HG03469 (cell line): Measurements from ENCODE around the gene SPA17.

Experiments used
- ATAC-seq: cut with Tn5 transposase; IDR thresholded peaks from one replicate; pipeline ENCODE4 v1.9.1; 2021; ENCODE audit warnings: mild to moderate bottlenecking, moderate library complexity, moderate number of reproducible peaks; ENCODE audit not compliant: unreplicated experiment

The SPA17 gene

DNA sequence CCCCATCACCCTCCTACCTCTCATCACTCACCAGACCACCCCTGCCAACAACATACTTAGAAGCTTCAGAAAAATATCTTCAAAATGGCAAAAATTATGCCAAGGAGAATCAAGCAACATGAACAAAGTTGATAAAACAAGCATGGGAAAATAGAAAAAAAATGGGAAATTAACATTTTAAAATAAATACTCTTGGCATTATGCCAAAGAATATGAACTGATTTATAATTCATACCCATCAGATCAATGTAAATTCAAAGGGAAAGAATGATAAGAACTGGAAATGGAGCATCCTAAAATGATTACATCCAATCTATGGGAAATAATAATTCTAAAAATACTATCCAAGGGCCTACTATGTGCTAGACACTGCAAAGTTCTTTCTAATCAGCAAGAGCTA, 12.2 kb upstream of the SPA17 start:
- no peak for ATAC-seq

DNA sequence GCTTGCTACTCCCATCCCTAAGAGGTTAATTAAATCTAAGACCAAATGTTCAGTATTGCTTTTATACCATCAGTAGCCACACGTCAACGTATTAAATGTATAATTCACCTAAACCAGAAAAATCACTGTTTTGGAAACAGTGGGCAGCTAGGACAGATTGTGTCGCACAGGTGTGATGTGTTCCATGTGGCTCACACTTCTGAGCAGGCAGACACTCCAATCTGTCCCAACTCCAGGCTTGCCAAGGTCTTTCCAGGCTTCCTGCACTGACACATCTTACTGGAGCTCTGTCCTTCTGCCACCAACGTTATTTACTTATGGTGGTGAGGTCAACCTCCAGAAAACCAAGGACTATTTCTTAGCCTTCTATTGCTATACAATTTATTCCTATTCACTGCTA, 11.6 kb upstream of the SPA17 start:
- ATAC-seq: no peak

DNA sequence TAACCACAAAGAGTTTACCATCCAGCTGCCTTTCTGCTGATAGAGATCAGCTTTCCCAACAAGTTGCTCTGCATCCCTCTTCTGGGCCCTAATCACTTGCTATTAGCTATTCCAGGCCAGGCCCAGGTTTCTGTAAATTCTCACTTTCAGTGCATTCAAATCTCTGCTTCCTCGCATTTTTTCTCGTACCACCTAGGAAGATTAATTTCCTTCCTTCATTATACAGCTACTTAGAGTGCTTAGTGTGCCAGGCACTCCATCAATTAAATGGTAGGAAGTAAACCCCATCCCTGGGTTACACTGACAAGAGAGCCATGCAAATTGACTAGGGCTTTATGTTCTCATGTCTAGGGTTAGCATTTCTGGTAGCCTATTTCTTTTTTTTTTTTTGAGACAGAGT, 9.8 kb upstream of the SPA17 start:
- no peak for ATAC-seq

DNA sequence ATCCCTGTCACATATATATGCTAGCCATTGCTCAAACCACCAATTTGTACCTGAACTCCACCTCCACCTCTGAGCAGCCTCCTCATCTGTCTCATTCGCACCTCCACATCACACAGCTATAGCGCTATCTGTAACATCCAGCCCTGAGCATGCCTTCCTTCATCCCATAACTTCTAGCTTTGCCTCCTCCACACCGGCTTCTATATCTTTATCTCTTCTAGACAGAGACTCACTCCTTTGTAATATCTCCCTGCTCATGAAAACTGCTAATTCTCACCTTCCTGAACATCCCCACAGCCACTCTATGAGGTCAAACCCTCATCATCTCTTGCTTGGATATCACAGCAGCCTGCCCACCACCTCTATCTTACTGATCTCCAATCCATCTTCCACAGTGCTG, 6.1 kb upstream of the SPA17 start:
- no peak for ATAC-seq

DNA sequence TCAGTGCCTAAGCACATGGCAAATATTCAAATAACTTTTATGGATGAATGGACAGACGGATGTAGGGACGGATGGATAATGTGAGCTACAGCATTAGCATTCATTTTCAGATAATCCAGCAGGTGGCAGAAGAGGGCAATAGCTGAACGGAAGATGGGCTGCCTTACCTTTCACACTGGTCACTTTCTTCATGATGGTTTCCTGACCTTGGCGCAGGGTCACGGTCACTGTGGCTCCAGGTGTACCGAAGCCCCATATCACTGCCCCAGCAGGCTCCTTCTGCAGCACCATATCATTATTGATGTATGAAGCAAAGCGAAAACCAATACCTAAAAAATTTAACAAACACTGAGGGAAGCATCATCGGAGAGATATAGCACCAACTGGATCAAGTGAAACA, 4.5 kb upstream of the SPA17 start:
- no peak for ATAC-seq

DNA sequence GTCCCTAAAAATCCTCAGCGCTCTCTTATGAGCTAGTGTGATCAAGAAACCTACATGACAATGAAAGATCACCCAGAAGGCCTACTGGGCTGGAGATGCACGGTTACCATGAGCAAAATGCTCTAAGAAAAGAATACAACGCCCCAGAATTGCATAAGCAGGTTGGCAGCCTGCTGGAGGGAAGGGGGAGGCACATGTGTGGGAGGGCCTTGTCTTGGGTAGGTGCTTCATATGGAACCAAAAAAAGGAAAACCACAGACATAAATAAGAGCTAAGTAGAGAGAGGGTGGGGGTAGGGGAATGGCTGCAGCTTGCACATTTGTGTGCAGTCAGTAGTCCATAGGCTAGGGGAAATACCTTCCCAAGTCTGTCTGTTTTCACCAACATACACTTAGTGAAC, 3.0 kb upstream of the SPA17 start:
- no peak for ATAC-seq

DNA sequence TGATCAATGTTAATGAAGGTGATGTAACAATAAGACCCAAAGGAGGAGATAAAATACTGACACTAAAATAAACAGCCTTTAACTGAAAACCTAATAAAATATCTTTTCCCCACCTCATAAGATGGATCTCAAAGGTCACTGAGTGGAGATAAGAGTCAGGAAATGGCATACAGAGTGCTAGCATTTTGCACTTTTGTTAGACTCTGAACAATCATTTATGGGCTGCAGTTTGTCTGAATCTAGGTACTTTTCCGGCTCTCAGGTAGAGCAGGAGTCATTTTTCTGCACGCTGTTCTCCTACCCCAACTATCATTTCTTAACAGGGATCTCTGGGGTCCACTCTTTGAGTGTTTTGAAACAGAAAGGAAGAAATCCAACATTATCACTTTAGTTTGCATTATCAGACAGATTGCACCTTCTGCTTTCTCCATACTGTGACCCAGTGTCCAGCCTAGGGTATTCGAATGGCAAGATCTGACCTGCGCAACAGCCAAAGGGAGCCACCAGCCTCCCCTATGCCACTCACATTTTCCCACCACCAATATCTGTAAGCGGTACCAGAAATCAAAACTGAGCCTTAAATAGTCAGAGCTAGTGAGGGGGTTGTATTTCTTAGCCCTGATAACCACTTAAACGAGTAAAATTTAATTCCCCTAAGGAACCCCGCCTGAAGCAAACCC, 1.0 kb upstream of the SPA17 start:
- no peak for ATAC-seq

DNA sequence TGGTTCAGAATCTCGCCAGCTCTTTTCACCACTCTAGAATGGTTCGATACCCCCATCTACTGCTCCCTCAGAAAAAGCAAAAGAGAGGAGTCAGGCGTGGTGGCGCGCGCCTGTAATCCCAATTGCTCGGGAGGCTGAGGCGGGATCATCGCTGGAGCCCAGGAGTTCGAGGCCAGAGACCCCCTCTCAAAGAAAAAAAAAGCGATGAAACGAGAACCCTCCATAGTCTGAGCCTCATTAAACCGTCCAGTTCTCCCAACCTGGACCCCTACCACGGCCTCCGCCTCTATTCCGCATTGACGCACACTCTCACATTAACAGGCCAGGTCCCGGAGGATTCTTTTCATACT, 439 bp downstream of the SPA17 start:
- ATAC-seq: no peak

DNA sequence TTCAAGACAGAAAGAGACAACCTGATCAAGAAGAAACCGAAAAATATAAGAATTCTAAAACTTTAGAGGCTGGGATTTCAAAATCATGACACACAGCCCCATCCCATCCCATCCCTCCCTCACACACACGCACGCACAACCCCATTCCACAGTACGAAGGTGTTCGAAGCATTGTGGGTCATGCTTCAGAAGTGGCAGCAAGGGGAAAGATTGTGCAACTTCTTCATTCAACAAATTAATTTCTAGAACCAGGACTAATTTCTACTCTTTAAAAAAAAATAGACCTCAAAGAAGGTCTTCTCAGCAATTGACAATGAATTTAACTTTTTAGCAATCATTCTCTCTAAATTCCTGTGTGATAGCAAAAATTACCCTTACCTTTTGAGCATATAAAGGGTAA, 867 bp downstream of the SPA17 start:
- ATAC-seq: no peak

DNA sequence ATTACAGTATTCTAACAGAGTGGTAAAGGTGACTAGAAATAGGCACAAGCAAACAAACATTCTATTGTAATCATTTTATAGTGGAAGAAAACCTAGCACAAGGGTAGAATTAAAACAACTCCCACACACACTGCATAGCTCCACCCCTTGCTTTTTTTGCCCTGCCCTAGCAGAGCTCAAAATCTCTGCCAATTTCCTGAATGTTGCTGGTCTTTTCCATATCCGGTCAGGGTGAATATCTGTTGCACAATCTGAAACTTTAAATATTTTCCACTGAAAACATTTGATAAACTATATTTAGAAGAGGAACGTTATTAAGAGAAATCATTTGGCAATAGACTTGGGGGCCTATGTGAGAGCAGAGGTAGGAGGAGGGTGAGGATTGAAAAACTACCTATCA, 2.7 kb downstream of the SPA17 start:
- no peak for ATAC-seq

DNA sequence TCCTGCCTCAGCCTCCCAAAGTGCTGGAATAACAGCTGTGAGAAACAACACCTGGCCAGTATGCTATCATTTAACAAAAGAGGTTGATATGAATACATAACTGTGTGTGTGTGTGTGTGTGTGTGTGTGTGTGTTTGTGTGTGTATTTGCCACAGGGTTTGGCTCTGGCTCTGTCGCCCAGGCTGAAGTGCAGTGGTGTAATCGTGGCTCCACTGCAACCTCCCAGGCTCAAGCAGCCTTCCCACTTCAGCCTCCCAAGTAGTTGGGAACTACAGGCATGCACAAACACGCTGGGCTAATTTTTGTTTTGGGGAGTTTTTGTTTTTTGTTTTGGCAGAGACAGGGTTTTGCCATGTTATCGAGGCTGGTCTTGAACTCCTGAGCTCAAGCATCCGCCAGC, 4.7 kb downstream of the SPA17 start:
- no peak for ATAC-seq

DNA sequence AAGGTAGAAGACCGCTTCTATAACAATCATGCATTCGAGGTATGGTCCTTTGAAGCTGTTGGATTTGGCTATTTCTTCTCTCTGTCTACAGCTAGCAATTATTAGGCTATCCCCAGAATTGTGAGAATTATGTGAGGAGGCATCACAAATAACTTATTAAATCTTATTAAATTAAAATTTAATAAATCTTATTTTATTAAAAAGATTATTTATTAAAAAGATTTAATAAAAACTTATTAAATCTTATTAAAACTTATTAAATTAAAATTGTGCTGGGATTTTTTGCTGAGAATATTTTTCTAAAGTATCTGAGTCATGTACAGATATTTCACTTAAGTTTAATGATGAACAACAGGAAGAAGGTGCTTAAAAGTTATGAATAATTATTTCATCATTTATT, 7.7 kb downstream of the SPA17 start:
- ATAC-seq: no peak

DNA sequence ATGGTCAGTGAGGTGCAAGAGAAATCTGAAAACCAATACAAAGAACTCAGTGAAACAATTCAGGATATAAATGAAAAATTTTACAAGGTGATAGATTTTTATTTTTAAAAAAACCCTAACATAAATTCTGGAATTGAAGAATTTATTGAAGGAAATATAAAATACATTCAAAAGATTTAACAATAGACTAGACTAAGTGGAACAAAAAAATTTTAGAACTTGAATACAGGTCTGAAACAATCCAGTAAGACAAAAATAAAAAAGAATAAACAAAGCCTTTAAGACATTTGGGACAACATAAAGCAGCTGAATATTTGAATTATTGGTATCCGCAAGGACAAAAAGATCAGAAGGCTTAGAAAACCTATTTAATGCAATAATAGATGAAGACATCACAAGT, 8.7 kb downstream of the SPA17 start:
- ATAC-seq: no peak

DNA sequence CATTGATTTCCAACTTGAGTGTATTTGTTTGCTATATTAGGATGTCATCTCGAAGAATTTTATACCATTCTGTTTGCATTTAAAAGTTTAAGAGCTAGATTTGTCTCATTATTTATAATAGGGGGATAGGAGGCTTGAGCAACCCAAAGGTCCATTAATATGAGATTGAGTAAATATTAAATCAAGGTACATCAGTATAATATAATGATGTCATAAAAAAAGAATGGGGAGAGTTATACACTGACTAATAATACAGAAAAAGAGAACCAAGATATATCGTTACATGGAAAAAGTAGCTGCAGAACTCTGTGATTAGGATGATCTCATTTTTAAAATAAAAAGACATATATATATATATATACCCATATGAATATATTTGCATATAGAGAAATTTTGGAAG, 19.4 kb downstream of the SPA17 start:
- ATAC-seq: no peak

DNA sequence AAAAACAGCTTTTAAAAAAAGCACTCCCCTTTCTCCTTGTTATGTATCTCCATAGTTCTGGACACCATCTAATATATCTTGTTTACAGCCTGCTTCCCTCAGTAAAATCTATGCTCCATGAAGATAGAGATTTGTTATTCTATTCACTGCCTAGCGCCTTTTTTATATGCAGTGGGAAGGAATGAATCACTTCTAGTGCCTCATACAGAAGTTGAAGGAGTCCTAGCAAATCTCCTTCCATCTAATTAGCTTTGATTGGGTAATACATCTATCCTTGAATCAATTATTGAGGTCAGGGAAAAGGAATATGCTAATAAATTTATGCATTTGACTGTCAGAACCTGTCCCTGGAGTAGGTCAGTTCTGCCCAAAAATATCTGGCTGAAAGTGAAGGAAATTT, 25.8 kb downstream of the SPA17 start:
- no peak for ATAC-seq

DNA sequence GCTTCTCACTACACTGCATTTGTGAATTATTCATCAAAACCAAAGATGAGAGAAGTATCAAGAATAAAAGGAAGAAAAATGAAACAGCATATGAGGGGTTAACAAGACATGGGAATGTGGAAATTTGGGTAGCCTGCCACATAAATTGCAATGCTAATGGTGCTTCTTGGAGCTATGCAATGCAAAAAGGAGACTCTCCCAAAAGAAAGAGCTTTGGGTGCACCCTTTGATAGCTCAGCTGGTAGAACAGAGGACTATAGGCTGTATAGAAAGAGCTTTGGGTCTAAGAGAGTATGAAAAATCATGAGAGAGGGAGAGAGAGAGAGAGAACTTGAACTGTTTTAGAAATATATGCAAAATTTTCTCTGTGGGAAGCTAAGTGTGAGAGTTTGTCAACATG, 26.3 kb downstream of the SPA17 start:
- ATAC-seq: no peak

DNA sequence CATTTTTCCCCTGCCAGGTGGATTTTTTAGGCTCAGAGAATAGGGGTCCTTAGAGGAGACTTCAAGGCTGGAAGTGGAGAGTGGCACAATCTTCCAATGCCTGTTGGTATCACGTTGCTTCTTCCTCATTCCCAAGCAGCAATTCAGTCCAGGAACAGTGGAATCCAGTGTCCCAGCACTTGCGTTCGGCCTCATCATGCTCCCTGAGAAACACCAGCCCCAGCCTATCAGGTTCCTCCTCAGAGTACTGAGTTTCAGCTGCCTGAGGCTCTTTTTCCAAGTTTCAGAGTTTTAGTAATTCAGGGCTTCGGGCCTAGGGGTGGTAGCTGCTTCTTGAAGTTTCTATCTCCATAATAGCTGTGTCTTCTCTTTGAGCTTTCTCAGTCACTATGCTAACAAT, 34.1 kb downstream of the SPA17 start:
- ATAC-seq: no peak

DNA sequence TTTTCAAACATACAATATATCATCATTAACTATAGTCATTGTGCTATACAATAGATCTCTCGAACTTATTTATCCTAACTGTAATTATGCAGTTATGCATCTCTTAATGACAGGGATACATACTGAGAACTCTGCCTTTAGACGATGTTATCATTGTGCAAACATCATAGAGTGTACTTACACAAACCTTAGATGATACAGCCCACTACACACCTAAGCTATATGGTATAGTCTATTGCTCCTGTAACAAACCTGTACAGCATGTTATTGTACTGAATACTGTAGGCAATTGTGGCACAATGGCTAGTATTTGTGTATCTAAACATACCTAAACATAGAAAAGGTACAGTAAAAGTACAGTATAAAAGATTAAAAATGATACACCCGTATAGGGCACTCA, 38.7 kb downstream of the SPA17 start:
- no peak for ATAC-seq

DNA sequence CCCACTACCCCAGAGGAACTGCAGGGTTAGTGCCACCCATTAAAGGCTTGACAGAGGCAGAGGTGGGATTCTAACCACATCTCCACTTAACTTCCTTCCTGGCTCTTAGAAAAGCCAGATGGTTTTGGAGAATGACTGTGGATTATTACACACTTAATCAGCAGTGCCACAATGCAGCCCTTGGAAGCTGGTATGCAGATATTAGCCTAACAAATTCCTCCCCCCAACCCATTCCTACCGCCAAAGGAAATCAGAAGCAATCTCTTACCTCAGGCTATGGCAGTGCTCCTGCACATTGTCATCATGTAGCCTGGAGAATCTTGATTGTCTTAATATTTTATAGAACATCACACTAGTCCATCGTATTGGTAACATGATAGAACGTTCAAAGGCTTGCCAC, 42.9 kb downstream of the SPA17 start:
- no peak for ATAC-seq

DNA sequence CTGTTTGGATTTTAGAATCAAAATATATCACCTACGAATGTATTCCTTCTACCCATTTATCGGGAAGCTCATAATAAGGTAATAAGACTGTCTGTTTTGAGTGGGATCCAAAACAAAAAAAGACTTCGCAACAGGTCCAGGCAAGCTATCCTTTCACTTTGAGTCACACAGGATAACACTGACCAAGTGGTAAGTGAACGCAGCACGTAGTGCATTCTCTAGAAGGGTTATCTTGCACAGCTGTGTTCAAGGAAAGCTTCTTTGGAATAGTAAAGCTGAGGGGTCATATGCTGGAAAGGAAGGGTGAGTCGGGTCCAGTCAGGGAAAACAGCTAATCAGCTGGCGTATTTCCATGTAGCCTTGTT, 43.7 kb downstream of the SPA17 start:
- ATAC-seq: no peak

DNA sequence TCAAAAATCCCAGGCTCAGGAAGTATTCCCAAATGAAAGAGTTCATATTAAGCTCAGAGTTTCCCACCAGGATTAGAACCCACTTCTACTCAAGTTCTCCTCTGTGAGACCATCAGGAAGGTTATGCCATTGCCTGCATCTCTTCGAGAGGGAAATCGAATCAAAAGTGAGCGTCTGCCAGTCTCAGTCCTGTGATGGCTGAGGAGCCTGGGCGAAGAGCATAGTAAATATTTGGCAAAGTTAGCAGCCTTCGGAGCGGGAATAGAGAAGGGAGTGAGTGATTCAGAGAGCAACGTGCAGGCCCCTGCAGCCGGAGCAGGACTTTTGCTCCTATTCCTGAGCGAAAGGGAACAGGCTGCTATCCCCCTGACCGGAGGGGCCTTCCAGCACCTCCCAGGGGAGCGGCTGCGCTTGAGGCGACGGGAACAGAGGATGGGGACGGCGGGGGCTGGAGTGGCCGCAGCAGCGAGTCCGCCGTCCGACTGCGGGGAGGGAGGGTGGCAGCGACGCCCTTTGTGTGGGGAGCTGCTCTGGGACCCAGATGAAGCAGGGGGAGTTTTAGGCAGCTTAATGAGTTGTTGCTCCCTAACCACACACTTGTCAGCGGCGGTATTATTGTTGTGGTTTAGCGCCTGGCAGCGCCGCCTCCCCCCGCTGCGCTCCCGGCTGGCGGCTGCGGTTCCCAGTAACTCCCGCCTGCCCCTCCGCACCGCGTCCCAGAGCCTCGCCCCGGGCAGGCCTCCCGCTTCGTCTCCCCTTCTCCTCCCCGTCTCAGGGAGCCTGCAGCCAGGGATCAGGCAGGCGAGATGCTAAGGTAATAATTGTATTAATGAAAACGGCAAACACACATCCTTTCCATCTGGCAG, 44.3 kb downstream of the SPA17 start:
- no peak for ATAC-seq

DNA sequence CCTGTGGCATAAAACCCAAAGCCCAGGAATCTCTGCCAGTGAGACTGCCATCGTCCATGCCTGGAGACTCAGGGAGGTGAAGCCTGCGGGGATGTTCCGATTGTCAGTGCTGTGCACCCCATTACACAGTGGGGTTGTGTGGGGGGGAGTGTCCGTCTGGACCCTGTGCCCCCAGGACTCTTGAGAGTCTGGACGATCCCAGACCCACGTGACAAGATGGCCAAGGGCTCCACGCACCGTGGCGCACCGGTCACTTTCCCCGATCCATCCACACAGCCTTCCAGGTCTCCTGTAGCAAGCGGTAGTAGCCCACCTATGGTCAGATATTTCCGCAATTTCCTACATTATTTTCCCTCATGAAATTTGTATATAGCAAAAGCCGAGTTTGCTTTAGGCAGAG, 45.1 kb downstream of the SPA17 start:
- no peak for ATAC-seq

DNA sequence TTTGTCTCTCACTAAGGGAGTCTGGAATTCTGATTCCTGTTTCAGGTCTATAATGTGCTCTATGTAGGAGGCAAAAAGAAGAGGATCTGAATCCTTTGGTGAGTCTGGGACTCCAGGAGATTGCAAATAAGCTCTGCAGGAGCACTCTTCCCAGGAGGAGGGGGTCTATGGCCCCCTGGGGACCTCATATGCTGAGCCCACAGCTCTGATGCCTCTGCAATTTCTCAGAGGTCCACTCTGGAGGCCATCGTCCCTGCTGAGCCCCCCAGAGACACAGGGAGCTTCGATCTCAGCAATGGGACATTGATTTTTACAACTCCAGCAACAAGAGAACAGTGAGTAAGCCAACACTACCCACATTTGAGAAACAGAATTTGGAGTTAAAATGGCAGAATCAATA, 45.8 kb downstream of the SPA17 start:
- ATAC-seq: no peak
